H1 (cell line): ENCODE data around the gene CORIN. TPM values are rescaled to one million over a fixed set of nuclear protein-coding genes. Genes with fewer than 3 reads are reported as not detected.

Source experiments
- CTCF ChIA-PET: fragments of 300-600 bp; sonication (Branson Sonifier 250); formaldehyde crosslinking; loops from one replicate; lab custom pipeline; 2021; ENCODE audit not compliant: partially characterized antibody; lab: Charles Lee
- POLR2A ChIA-PET: fragments of 300-600 bp; sonication (Branson Sonifier 250); formaldehyde crosslinking; loops from one replicate; lab custom pipeline; 2021; ENCODE audit warnings: inconsistent platforms; ENCODE audit not compliant: partially characterized antibody; lab: Charles Lee
- DNase-seq, 2 experiments: peaks; one replicate each; pipeline versions ENCODE4 v3.0.0 to v3.0.0-alpha.2; 2010 to 2022; ENCODE audit warnings: low spot score in 2 of 2, low read depth in 1 of 2, mixed read lengths in 1 of 2
- FAIRE-seq: peaks from 2 replicates; lab custom pipeline; 2011; peaks lifted over from hg19 to GRCh38; lab: Jason Lieb, UNC
- H2AFZ ChIP-seq: 2 replicates; pipeline ENCODE4 v1.8.1; 2012; ENCODE audit warnings: low read length, inconsistent platforms
- H2AK5ac ChIP-seq: 2 replicates; pipeline ENCODE4 v1.6.1; 2013; ENCODE audit warnings: low read depth, low read length
- H2BK120ac ChIP-seq: replicated peaks from 2 replicates; pipeline ENCODE3; 2013; ENCODE audit warnings: low read depth, low read length, inconsistent platforms
- H2BK12ac ChIP-seq: 2 replicates; pipeline ENCODE4 v1.6.1; 2013; ENCODE audit warnings: low read depth, low read length
- H2BK15ac ChIP-seq: 2 replicates; pipeline ENCODE4 v1.6.1; 2013; ENCODE audit warnings: low read length
- H2BK20ac ChIP-seq: 2 replicates; pipeline ENCODE4 v1.6.1; 2013; ENCODE audit warnings: low read length
- H2BK5ac ChIP-seq: 2 replicates; pipeline ENCODE4 v1.6.1; 2013; ENCODE audit warnings: low read depth, low read length
- H3K14ac ChIP-seq: 2 replicates; pipeline ENCODE4 v1.6.1; 2013; ENCODE audit warnings: inconsistent platforms; ENCODE audit not compliant: insufficient read length
- H3K18ac ChIP-seq: 2 replicates; pipeline ENCODE4 v1.6.1; 2013; ENCODE audit warnings: low read length; ENCODE audit errors: extremely low read depth
- H3K23ac ChIP-seq: 2 replicates; pipeline ENCODE4 v1.6.1; 2013; ENCODE audit warnings: inconsistent platforms; ENCODE audit not compliant: insufficient read length
- H3K23me2 ChIP-seq: 2 replicates; pipeline ENCODE4 v1.6.1; 2013; ENCODE audit warnings: low read depth, low read length
- H3K27ac ChIP-seq: 2 replicates; pipeline ENCODE4 v1.6.1; 2011; ENCODE audit warnings: low read depth, low read length, inconsistent platforms
- H3K27me3 ChIP-seq, 4 experiments: replicated peaks in 1 of 4; 1 replicate in 1 of 4; 2 replicates in 3 of 4; pipeline versions ENCODE4 v1.6.1 to v1.8.1; 2011 to 2013; ENCODE audit warnings: low read length in 3 of 4, mild to moderate bottlenecking in 3 of 4, inconsistent platforms in 2 of 4, mixed read lengths in 2 of 4, moderate library complexity in 1 of 4; ENCODE audit not compliant: control insufficient read depth in 3 of 4, insufficient read depth in 3 of 4; ENCODE audit errors: extremely low read depth in 1 of 4
- H3K36me3 ChIP-seq, 4 experiments: 2 replicates each; pipeline versions ENCODE4 v1.6.1 to v1.8.1; 2011 to 2013; ENCODE audit warnings: mild to moderate bottlenecking in 4 of 4, low read length in 3 of 4, moderate library complexity in 2 of 4, control low read depth in 1 of 4, inconsistent platforms in 1 of 4; ENCODE audit not compliant: insufficient read depth in 4 of 4, control insufficient read depth in 2 of 4
- H3K4ac ChIP-seq: replicated peaks from 2 replicates; pipeline ENCODE3; 2013; ENCODE audit warnings: low read length, low read depth, mixed read lengths, inconsistent platforms; ENCODE audit not compliant: insufficient read length
- H3K4me1 ChIP-seq, 4 experiments: replicated peaks in 1 of 4; 1 replicate in 1 of 4; 2 replicates in 3 of 4; pipeline versions ENCODE4 v1.6.1 to v1.8.1; 2011 to 2013; ENCODE audit warnings: low read length in 3 of 4, inconsistent platforms in 2 of 4, mixed read lengths in 1 of 4; ENCODE audit not compliant: insufficient read depth in 4 of 4, control insufficient read depth in 3 of 4
- H3K4me2 ChIP-seq, 2 experiments: 2 replicates each; pipeline versions ENCODE4 v1.6.1 to v1.8.1; 2011 to 2013; ENCODE audit warnings: low read depth in 2 of 2, low read length in 2 of 2, control low read depth in 1 of 2, inconsistent platforms in 1 of 2, mild to moderate bottlenecking in 1 of 2; ENCODE audit not compliant: insufficient read depth in 1 of 2
- H3K4me3 ChIP-seq, 4 experiments: fragments of 200-600, 300-600 bp in 1 of 4; sonication (generic), shearing (Covaris generic), sonication (Bioruptor Twin) in 1 of 4; 2 replicates each; pipeline versions ENCODE4 v1.5.1 to v1.8.1; 2011 to 2016; ENCODE audit warnings: low read length in 4 of 4, low read depth in 3 of 4, control low read depth in 2 of 4, inconsistent platforms in 2 of 4, mild to moderate bottlenecking in 2 of 4, mixed read lengths in 1 of 4, moderate library complexity in 1 of 4; ENCODE audit not compliant: insufficient read depth in 2 of 4; ENCODE audit errors: extremely low read depth in 1 of 4
- H3K56ac ChIP-seq: replicated peaks from 2 replicates; pipeline ENCODE3; 2013; ENCODE audit warnings: low read depth, mild to moderate bottlenecking, mixed read lengths, low read length, inconsistent platforms; ENCODE audit not compliant: insufficient read length
- H3K79me1 ChIP-seq: 2 replicates; pipeline ENCODE4 v1.6.1; 2013; ENCODE audit warnings: low read depth, low read length, control low read depth
- H3K79me2 ChIP-seq, 2 experiments: 2 replicates each; pipeline versions ENCODE4 v1.6.1 to v1.8.1; 2012 to 2013; ENCODE audit warnings: low read length in 2 of 2, mild to moderate bottlenecking in 2 of 2, inconsistent platforms in 1 of 2; ENCODE audit not compliant: insufficient read depth in 2 of 2, control insufficient read depth in 1 of 2
- H3K9ac ChIP-seq, 4 experiments: replicated peaks in 1 of 4; 1 replicate in 1 of 4; 2 replicates in 3 of 4; pipeline versions ENCODE4 v1.6.1 to v1.8.1; 2011 to 2013; ENCODE audit warnings: low read depth in 3 of 4, low read length in 3 of 4, control low read depth in 2 of 4, mild to moderate bottlenecking in 2 of 4, moderate library complexity in 2 of 4, inconsistent platforms in 1 of 4; ENCODE audit errors: extremely low read depth in 1 of 4
- H3K9me3 ChIP-seq, 2 experiments: 2 replicates each; pipeline versions ENCODE4 v1.6.1 to v1.8.1; 2012 to 2013; ENCODE audit warnings: mild to moderate bottlenecking in 2 of 2, moderate library complexity in 2 of 2, control low read depth in 1 of 2, inconsistent platforms in 1 of 2, low read depth in 1 of 2, low read length in 1 of 2, mixed read lengths in 1 of 2; ENCODE audit not compliant: insufficient read depth in 2 of 2
- H4K20me1 ChIP-seq, 2 experiments: replicated peaks in 1 of 2; 2 replicates each; pipeline versions ENCODE3 to v1.8.1; 2011 to 2013; ENCODE audit warnings: inconsistent platforms in 2 of 2, low read length in 2 of 2, mild to moderate bottlenecking in 1 of 2; ENCODE audit not compliant: insufficient read depth in 2 of 2, control insufficient read depth in 1 of 2
- H4K5ac ChIP-seq: 2 replicates; pipeline ENCODE4 v1.6.1; 2013; ENCODE audit warnings: low read length, low read depth, mixed read lengths, inconsistent platforms; ENCODE audit not compliant: insufficient read length
- H4K8ac ChIP-seq: 2 replicates; pipeline ENCODE4 v1.8.0; 2013; ENCODE audit warnings: mild to moderate bottlenecking, moderate library complexity, low read length, inconsistent platforms; ENCODE audit not compliant: insufficient read depth; ENCODE audit errors: extremely low read depth
- H4K91ac ChIP-seq: replicated peaks from 2 replicates; pipeline ENCODE3; 2013; ENCODE audit warnings: low read length, mixed read lengths, inconsistent platforms; ENCODE audit not compliant: insufficient read length
- CHD1 ChIP-seq: IDR thresholded peaks from 2 replicates; pipeline ENCODE4 v1.6.1; 2012; ENCODE audit warnings: low read depth, low read length, improper control_type of control experiment
- CTBP2 ChIP-seq: IDR thresholded peaks from 2 replicates; pipeline ENCODE4 v1.7.0; 2011; ENCODE audit warnings: borderline replicate concordance, mild to moderate bottlenecking, moderate library complexity, mixed read lengths, low read length; ENCODE audit not compliant: insufficient read depth, insufficient read length
- CTCF ChIP-seq, 3 experiments: IDR thresholded peaks; 1 replicate in 2 of 3; 2 replicates in 1 of 3; pipeline versions ENCODE4 v1.5.1 to v1.6.1; 2011; ENCODE audit warnings: low read length in 3 of 3, mild to moderate bottlenecking in 3 of 3, inconsistent platforms in 2 of 3, low read depth in 1 of 3, moderate library complexity in 1 of 3; ENCODE audit not compliant: insufficient read depth in 1 of 3; ENCODE audit errors: control extremely low read depth in 1 of 3
- E2F6 ChIP-seq: IDR thresholded peaks from 2 replicates; pipeline ENCODE4 v1.6.1; 2012; ENCODE audit warnings: inconsistent platforms
- KDM1A ChIP-seq: fragments of 200-600, 300-600 bp; sonication (generic); IDR thresholded peaks from 2 replicates; pipeline ENCODE4 v1.7.1; 2016; ENCODE audit warnings: mild to moderate bottlenecking, low read length, borderline replicate concordance
- POLR2A ChIP-seq, 2 experiments: IDR thresholded peaks; 1 replicate in 1 of 2; 2 replicates in 1 of 2; pipeline ENCODE4 v1.6.1; 2011; ENCODE audit warnings: low read depth in 2 of 2, low read length in 2 of 2, mild to moderate bottlenecking in 2 of 2; ENCODE audit errors: control extremely low read depth in 1 of 2
- RAD21 ChIP-seq, 2 experiments: IDR thresholded peaks in 1 of 2; conservative IDR thresholded peaks in 1 of 2; 2 replicates each; pipeline ENCODE4 v1.6.1; 2011; ENCODE audit warnings: low read depth in 2 of 2, low read length in 2 of 2, improper control_type of control experiment in 1 of 2, inconsistent platforms in 1 of 2, mild to moderate bottlenecking in 1 of 2, moderate library complexity in 1 of 2
- RXRA ChIP-seq: IDR thresholded peaks from 2 replicates; pipeline ENCODE4 v1.6.1; 2011; ENCODE audit warnings: low read depth, mild to moderate bottlenecking, low read length, moderate library complexity; ENCODE audit not compliant: insufficient read depth
- TAF1 ChIP-seq: IDR thresholded peaks from 2 replicates; pipeline ENCODE4 v1.6.1; 2011; ENCODE audit warnings: mild to moderate bottlenecking, low read depth, low read length
- ZNF274 ChIP-seq: IDR thresholded peaks from 2 replicates; pipeline ENCODE4 v1.7.0; 2012; ENCODE audit warnings: low read length, borderline replicate concordance; ENCODE audit errors: extremely low read depth
- WGBS, 2 experiments: shearing (Covaris generic) in 1 of 2; methylation state at CpG; one replicate each; pipeline versions ENCODE4 v1.1.6 to v1.1.7; 2013 to 2015; ENCODE audit warnings: low lambda C conversion rate in 2 of 2, mixed read lengths in 2 of 2, inconsistent platforms in 1 of 2, low coverage in 1 of 2, missing lambda C conversion rate in 1 of 2; ENCODE audit not compliant: insufficient replicate concordance in 2 of 2, insufficient coverage in 1 of 2, insufficient read length in 1 of 2; ENCODE audit errors: extremely low coverage in 1 of 2, missing lambda C conversion rate in 1 of 2; 5-methylcytosine and 5-hydroxymethylcytosine counted together
- polyA plus RNA-seq, 7 experiments: library from polyadenylated mRNA; depleted of rRNA in 3 of 7; stranded (reverse) in 5 of 7; unstranded in 2 of 7; fragments of >200 nt in 5 of 7; fragments of 200-250 nt in 2 of 7; gene quantifications; 1 replicate in 5 of 7; 2 replicates in 1 of 7; 4 replicates in 1 of 7; pipeline versions ENCODE4 v1.2.1 to v1.2.3, GENCODE V29; 2011 to 2013; ENCODE audit warnings: missing spikeins in 2 of 7, mixed read lengths in 2 of 7
- total RNA-seq: library from RNA; stranded (reverse); fragmentation: NEBNext Ultra II Directional; extraction: Animal tissue kit (Norgen Biotek cat#: 25700); gene quantifications from 2 replicates; pipeline ENCODE4 v1.2.1, GENCODE V29; 2021

The CORIN gene
- total and polyA plus RNA-seq, 2 of the 8 experiments (the other 6 are each of a cell fraction or from before 2014, with no cell fraction given): 0.09 to 0.32 TPM

GRCh38 chr4:47839259-47839658, 1.4 kb upstream of the CORIN start:
- H4K20me1 ChIP-seq: peaks cover 2 to 11% of the 10 kb centered on the region in 2 experiments
- TF ChIP-seq CTBP2 (no peak), TAF1 (no peak), CTCF (IDR thresholded peaks at IDR 0.05; ENCODE audit: control extremely low read depth in 1 of 3, insufficient read depth in 1 of 3, low read depth in 1 of 3, low read length in 3 of 3) (peak in 2 of 3 experiments; percentile 28 to 51; a peak in 2 of 4 replicates), CHD1 (no peak), KDM1A (no peak), RXRA (no peak), RAD21 (IDR thresholded peaks at IDR 0.05 in 1 of 2, conservative IDR thresholded peaks at IDR 0.05 in 1 of 2; ENCODE audit: low read depth in 2 of 2, low read length in 2 of 2) (peak; percentile 43 to 44), ZNF274 (no peak), E2F6 (no peak), POLR2A (IDR thresholded peaks at IDR 0.05; ENCODE audit: control extremely low read depth in 1 of 2, low read depth in 2 of 2, low read length in 2 of 2) (no peak)

More at GRCh38 chr4:47839259-47839658, 1.4 kb upstream of the CORIN start:
- Histone ChIP-seq H3K36me3 (peaks cover 0 to 4% (median under 1%) of the 10 kb centered on the region in 4 experiments; a peak in 2 of 8 replicates), H2BK15ac (no peak overlapping the region), H3K79me1 (no peaks in the 10 kb centered on the region), H3K23ac (no peak overlapping the region), H3K9me3 (no peaks in the 10 kb centered on the region), H3K9ac (no peak overlapping the region), H2BK12ac (no peak overlapping the region), H2BK5ac (no peak overlapping the region), H2BK20ac (no peak overlapping the region), H2AK5ac (no peak overlapping the region), H3K4me1 (peaks cover 0 to 8% (median 0%) of the 10 kb centered on the region in 4 experiments; a peak in 4 of 7 replicates), H3K23me2 (peaks cover 15% of the 10 kb centered on the region), H3K56ac (no peak overlapping the region), H3K4ac (no peak overlapping the region), H2AFZ (no peak overlapping the region), H2BK120ac (no peak overlapping the region), H3K18ac (no peak overlapping the region), H3K79me2 (no peaks in the 10 kb centered on the region), H3K27me3 (peaks cover 0 to 14% (median 6%) of the 10 kb centered on the region in 4 experiments; a peak in 3 of 7 replicates), H3K27ac (no peak overlapping the region), H4K91ac (no peak overlapping the region), H3K4me3 (no peak overlapping the region), H3K14ac (no peak overlapping the region), H3K4me2 (no peak overlapping the region), H4K8ac (no peak overlapping the region), H4K5ac (no peak overlapping the region)
- FAIRE-seq (no peak), DNase-seq (no peak)
- WGBS, 2 experiments: 69% methylated on average over 5 of the region's 5 CpGs; no CpG with 5 or more reads in 1 of the 2 experiments
- ChIA-PET CTCF (interaction anchor here (0.6 to 8.6 kb wide), 16 partner anchors 8 to 175 kb away, joined by 3 to 282 read pairs (median 4); no protein-coding TSS in a partner anchor), POLR2A (interaction anchor here (1.0 to 1.3 kb wide), 2 partner anchors 75 to 124 kb away, joined by 3 read pairs; partner anchors contain the start of gene NFXL1)
